WI38 (cell line): ENCODE data around the gene LTBP1.

Experiments
- H3K4me3 ChIP-seq: 2 replicates; pipeline ENCODE4 v1.5.1; 2011; ENCODE audit warnings: low read depth, mild to moderate bottlenecking, control low read depth, low read length
- CTCF ChIP-seq: IDR thresholded peaks from 2 replicates; pipeline ENCODE4 v1.5.1; 2012; ENCODE audit warnings: low read depth, mild to moderate bottlenecking, control low read depth, low read length

Gene LTBP1

GRCh38 chr2:33304032-33304864 lies 357.5 kb downstream of the LTBP1 start:
- no peak for TF ChIP-seq CTCF
- H3K4me3 ChIP-seq = no peak overlapping the region

GRCh38 chr2:33307659-33308270 lies 361.0 kb downstream of the LTBP1 start:
- no peak overlapping the region for H3K4me3 ChIP-seq
- no peak for TF ChIP-seq CTCF

DNA sequence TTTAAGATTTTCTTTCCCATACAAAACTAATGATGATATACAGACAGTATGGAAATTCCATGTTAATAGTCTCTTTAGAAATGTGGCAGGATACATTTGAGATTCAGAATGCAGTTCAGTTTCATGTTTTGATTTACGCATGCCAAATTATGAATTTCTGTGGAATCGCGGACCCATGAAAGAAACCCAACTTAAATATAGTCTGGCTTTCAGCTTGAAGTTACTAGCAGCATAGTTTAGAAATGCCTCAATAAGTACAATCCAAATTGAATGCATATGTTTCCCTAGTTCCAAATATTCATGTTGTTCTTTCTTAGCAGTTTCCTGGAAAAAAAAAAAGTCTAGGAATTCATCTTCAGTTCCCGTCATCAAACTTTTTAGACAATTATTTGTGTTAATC lies 365.6 kb downstream of the LTBP1 start:
- H3K4me3 ChIP-seq = no peak overlapping the region
- no peak for TF ChIP-seq CTCF

GRCh38 chr2:33313039-33313438 lies 366.3 kb downstream of the LTBP1 start:
- TF ChIP-seq CTCF = no peak
- no peak overlapping the region for H3K4me3 ChIP-seq

GRCh38 chr2:33314541-33314940 lies 367.8 kb downstream of the LTBP1 start:
- no peak overlapping the region for H3K4me3 ChIP-seq
- no peak for TF ChIP-seq CTCF

DNA sequence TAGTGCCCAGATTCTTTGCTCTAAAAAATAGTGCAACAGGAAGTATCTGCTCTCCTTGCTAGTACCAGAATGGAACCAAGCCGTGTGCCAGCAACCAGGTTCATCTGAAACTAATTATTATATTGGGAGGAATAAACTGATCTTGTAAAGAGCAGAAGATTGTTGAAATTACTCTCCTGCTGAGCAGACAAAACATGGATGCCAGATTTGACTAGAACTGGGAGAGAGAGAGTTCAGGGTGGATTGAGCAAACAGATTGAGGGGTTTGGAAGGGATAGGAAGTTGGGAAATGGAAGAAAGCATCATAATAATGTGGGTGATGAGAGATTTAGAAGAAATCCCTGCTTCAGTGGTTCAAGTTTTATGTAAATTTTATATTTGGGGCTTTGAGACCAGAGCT lies 369.6 kb downstream of the LTBP1 start:
- TF ChIP-seq CTCF = no peak
- no peak overlapping the region for H3K4me3 ChIP-seq

DNA sequence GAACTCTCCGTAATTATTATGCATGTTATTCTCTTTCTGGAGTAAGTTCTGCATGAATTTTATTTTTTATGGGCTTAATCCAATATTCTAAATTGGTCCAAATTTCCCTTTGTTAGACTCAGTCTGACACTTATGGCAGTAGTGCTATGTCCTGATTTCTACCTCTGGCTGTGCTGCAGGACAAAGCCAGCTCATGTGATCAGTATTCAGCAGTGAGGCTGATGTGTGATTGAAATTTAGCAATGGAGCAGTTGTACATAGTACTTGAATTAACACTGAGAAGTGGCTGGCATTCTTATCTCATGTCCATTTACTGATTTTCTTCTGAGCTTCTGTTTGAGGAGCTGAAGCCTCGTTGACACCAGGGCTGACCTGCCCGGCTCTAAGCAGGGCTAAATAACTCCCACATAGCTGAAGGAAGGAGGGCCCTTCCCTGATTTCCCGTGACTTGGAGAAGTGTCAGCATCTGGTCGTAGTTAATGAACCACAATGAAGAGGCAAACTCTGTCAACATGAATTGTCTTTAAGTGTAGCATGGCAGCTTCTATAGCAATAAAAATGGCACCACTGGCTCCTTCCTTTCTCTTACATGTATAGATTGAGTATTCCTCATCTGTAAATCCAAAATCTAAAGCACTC lies 370.7 kb downstream of the LTBP1 start:
- TF ChIP-seq CTCF = no peak
- no peak overlapping the region for H3K4me3 ChIP-seq
